IMR-90 (cell line): ENCODE measurements around the gene BARX1. TPM values are rescaled to one million over a fixed set of nuclear protein-coding genes. Genes with fewer than 3 reads are reported as not detected.

Experiments
- ATAC-seq: fragments of 200-7000 bp; cut with Tn5 transposase; 2 replicates; pipeline ENCODE4 v1.9.1; 2020; ENCODE audit warnings: low read depth, mild to moderate bottlenecking, moderate library complexity
- BruUV-seq: library from RNA; stranded (reverse); fragments of 400-500 nt; replicated peaks from 2 replicates; lab custom pipeline; 2021; lab: Mats Ljungman, UMichigan
- CTCF ChIA-PET: fragments of 300-600 bp; formaldehyde crosslinking; extraction: SDS; loops from one replicate; lab custom pipeline; 2021; ENCODE audit warnings: antibody characterized with exemption; lab: Yijun Ruan, JAX
- POLR2A ChIA-PET: fragments of 300-600 bp; sonication (Branson Sonifier 250); formaldehyde crosslinking; loops from one replicate; lab custom pipeline; 2022; ENCODE audit warnings: antibody characterized with exemption; ENCODE audit not compliant: unreplicated experiment; lab: Charles Lee
- DNase-seq: peaks from one replicate; pipeline ENCODE4 v3.0.0; 2013
- H2AFZ ChIP-seq: replicated peaks from 2 replicates; pipeline ENCODE3; 2013; ENCODE audit warnings: low read length, mild to moderate bottlenecking; ENCODE audit not compliant: poor library complexity
- H2AK5ac ChIP-seq: 2 replicates; pipeline ENCODE4 v1.6.1; 2013; ENCODE audit warnings: low read depth, low read length, inconsistent platforms
- H2AK9ac ChIP-seq: replicated peaks from 2 replicates; pipeline ENCODE3; 2013; ENCODE audit warnings: mild to moderate bottlenecking, low read depth, low read length, moderate library complexity; ENCODE audit not compliant: poor library complexity
- H2BK120ac ChIP-seq: 2 replicates; pipeline ENCODE4 v1.6.1; 2013; ENCODE audit warnings: low read depth, low read length, inconsistent platforms
- H2BK15ac ChIP-seq: 3 replicates; pipeline ENCODE4 v1.6.1; 2013; ENCODE audit warnings: low read depth, low read length, inconsistent platforms
- H2BK20ac ChIP-seq: 2 replicates; pipeline ENCODE4 v1.6.1; 2013; ENCODE audit warnings: low read depth, mild to moderate bottlenecking, inconsistent platforms, low read length, moderate library complexity
- H2BK5ac ChIP-seq: 2 replicates; pipeline ENCODE4 v1.6.1; 2013; ENCODE audit warnings: mild to moderate bottlenecking, low read depth, low read length, inconsistent platforms; ENCODE audit not compliant: poor library complexity, severe bottlenecking
- H3K14ac ChIP-seq: replicated peaks from 2 replicates; pipeline ENCODE4 v1.6.1; 2013; ENCODE audit warnings: low read depth, low read length, inconsistent platforms
- H3K18ac ChIP-seq: 2 replicates; pipeline ENCODE4 v1.6.1; 2013; ENCODE audit warnings: low read depth, low read length, control low read depth
- H3K23ac ChIP-seq: 2 replicates; pipeline ENCODE4 v1.6.1; 2013; ENCODE audit warnings: low read depth, low read length, inconsistent platforms
- H3K27ac ChIP-seq: 2 replicates; pipeline ENCODE4 v1.5.1; 2013; ENCODE audit warnings: mild to moderate bottlenecking, control low read depth, low read length; ENCODE audit not compliant: insufficient read depth
- H3K27me3 ChIP-seq: 2 replicates; pipeline ENCODE4 v1.6.1; 2013; ENCODE audit warnings: low read length; ENCODE audit not compliant: control insufficient read depth, insufficient read depth
- H3K36me3 ChIP-seq: 2 replicates; pipeline ENCODE4 v1.6.1; 2013; ENCODE audit warnings: low read length, mixed read lengths; ENCODE audit not compliant: control insufficient read depth, insufficient read depth
- H3K4ac ChIP-seq: 2 replicates; pipeline ENCODE4 v1.6.1; 2013; ENCODE audit warnings: low read depth, low read length, inconsistent platforms
- H3K4me1 ChIP-seq: 2 replicates; pipeline ENCODE4 v1.6.1; 2013; ENCODE audit warnings: low read length, mixed read lengths; ENCODE audit not compliant: control insufficient read depth, insufficient read depth
- H3K4me2 ChIP-seq: 2 replicates; pipeline ENCODE4 v1.6.1; 2013; ENCODE audit warnings: low read depth, mild to moderate bottlenecking, control low read depth, low read length, moderate library complexity
- H3K4me3 ChIP-seq: 2 replicates; pipeline ENCODE4 v1.5.1; 2013; ENCODE audit warnings: low read depth, mild to moderate bottlenecking, control low read depth, low read length, moderate library complexity; ENCODE audit not compliant: insufficient read depth
- H3K56ac ChIP-seq: 2 replicates; pipeline ENCODE4 v1.6.1; 2013; ENCODE audit warnings: low read length, inconsistent platforms; ENCODE audit not compliant: insufficient read depth; ENCODE audit errors: extremely low read depth
- H3K79me1 ChIP-seq, 2 experiments: 2 replicates each; pipeline ENCODE4 v1.6.1; 2013; ENCODE audit warnings: low read length in 2 of 2, inconsistent platforms in 1 of 2, low read depth in 1 of 2
- H3K9ac ChIP-seq: 2 replicates; pipeline ENCODE4 v1.6.1; 2013; ENCODE audit warnings: low read depth, low read length, control low read depth
- H3K9me1 ChIP-seq: 2 replicates; pipeline ENCODE4 v1.6.1; 2013; ENCODE audit warnings: low read length, inconsistent platforms; ENCODE audit not compliant: insufficient read depth
- H3K9me3 ChIP-seq: 2 replicates; pipeline ENCODE4 v1.6.1; 2013; ENCODE audit warnings: low read length; ENCODE audit not compliant: control insufficient read depth, insufficient read depth
- H4K20me1 ChIP-seq: 2 replicates; pipeline ENCODE4 v1.6.1; 2013; ENCODE audit warnings: low read length, inconsistent platforms; ENCODE audit not compliant: insufficient read depth
- H4K5ac ChIP-seq: 2 replicates; pipeline ENCODE4 v1.6.1; 2013; ENCODE audit warnings: mild to moderate bottlenecking, low read depth, low read length, control low read depth
- H4K8ac ChIP-seq, 2 experiments: 2 replicates each; pipeline ENCODE4 v1.6.1; 2013; ENCODE audit warnings: low read depth in 2 of 2, low read length in 2 of 2, control low read depth in 1 of 2, inconsistent platforms in 1 of 2
- H4K91ac ChIP-seq: 2 replicates; pipeline ENCODE4 v1.6.1; 2013; ENCODE audit warnings: low read depth, low read length, inconsistent platforms; ENCODE audit not compliant: insufficient read depth
- BHLHE40 ChIP-seq: fragments of 150-350 bp; IDR thresholded peaks from 2 replicates; pipeline ENCODE4 v1.6.1; 2016; ENCODE audit warnings: mild to moderate bottlenecking, low read depth, low read length
- CEBPB ChIP-seq: IDR thresholded peaks from 2 replicates; pipeline ENCODE4 v1.6.1; 2012; ENCODE audit warnings: low read depth, low read length, improper control_type of control experiment
- CHD1 ChIP-seq: IDR thresholded peaks from 2 replicates; pipeline ENCODE4 v1.6.1; 2012; ENCODE audit warnings: low read depth, low read length, improper control_type of control experiment
- FOS ChIP-seq: fragments of 150-350 bp; IDR thresholded peaks from 2 replicates; pipeline ENCODE4 v1.6.1; 2016; ENCODE audit warnings: low read depth, low read length
- MAFK ChIP-seq: IDR thresholded peaks from 2 replicates; pipeline ENCODE4 v1.6.1; 2012; ENCODE audit warnings: low read depth, low read length, improper control_type of control experiment
- MAZ ChIP-seq: IDR thresholded peaks from 2 replicates; pipeline ENCODE4 v1.6.1; 2012; ENCODE audit warnings: low read depth, mild to moderate bottlenecking, low read length, improper control_type of control experiment, moderate library complexity, borderline replicate concordance
- MXI1 ChIP-seq: IDR thresholded peaks from 2 replicates; pipeline ENCODE4 v1.6.1; 2012; ENCODE audit warnings: low read depth, mild to moderate bottlenecking, low read length, moderate library complexity, borderline replicate concordance
- NFE2L2 ChIP-seq: fragments of 150-350 bp; IDR thresholded peaks from 2 replicates; pipeline ENCODE4 v1.6.1; 2016; ENCODE audit warnings: low read depth, mild to moderate bottlenecking, low read length
- POLR2A ChIP-seq: IDR thresholded peaks from 2 replicates; pipeline ENCODE4 v1.6.1; 2012; ENCODE audit warnings: mild to moderate bottlenecking, low read depth, low read length
- RAD21 ChIP-seq: IDR thresholded peaks from 2 replicates; pipeline ENCODE4 v1.6.1; 2012; ENCODE audit warnings: low read length, improper control_type of control experiment
- RCOR1 ChIP-seq: IDR thresholded peaks from 2 replicates; pipeline ENCODE4 v1.6.1; 2012; ENCODE audit warnings: mild to moderate bottlenecking, low read length, improper control_type of control experiment; ENCODE audit not compliant: insufficient replicate concordance
- SMC3 ChIP-seq: fragments of 150-350 bp; IDR thresholded peaks from 2 replicates; pipeline ENCODE4 v1.6.1; 2016; ENCODE audit warnings: low read depth, mild to moderate bottlenecking, antibody characterized with exemption, low read length, moderate library complexity
- WGBS, 2 experiments: methylation state at CpG; one replicate each; pipeline versions ENCODE4 v1.1.5 to v1.1.7; 2013; ENCODE audit warnings: missing lambda C conversion rate in 2 of 2; ENCODE audit not compliant: insufficient read length in 1 of 2; ENCODE audit errors: extremely low coverage in 2 of 2; 5-methylcytosine and 5-hydroxymethylcytosine counted together
- dilution Hi-C: fragments of 300-500 bp; cut with HindIII; formaldehyde crosslinking; loops from one replicate; pipeline ENCODE4 v1.14.3; 2018; ENCODE audit warnings: low sequenced_read_pairs; ENCODE audit not compliant: unreplicated experiment
- in situ Hi-C: fragments of 300-500 bp; cut with MboI; formaldehyde crosslinking; loops from 3 replicates; pipeline ENCODE4 v1.14.3; 2019; ENCODE audit warnings: low sequenced_read_pairs, inconsistent platforms, mixed read lengths
- intact Hi-C: fragments of 100-400 bp; cut with micrococcal nuclease; formaldehyde crosslinking; loops from 2 replicates; pipeline ENCODE4 v1.10.0; 2022
- polyA plus RNA-seq, 3 experiments: library from polyadenylated mRNA; depleted of rRNA; stranded (reverse); fragments of >200 nt; gene quantifications; 2 replicates each; pipeline ENCODE4 v1.2.3, GENCODE V29; 2012; ENCODE audit warnings: low replicate concordance in 1 of 3
- total RNA-seq: library from RNA; depleted of rRNA; stranded (reverse); fragments of >200 nt; gene quantifications from 2 replicates; pipeline ENCODE4 v1.2.3, GENCODE V29; 2012
- TF ChIP-seq, protein P1 (sequence below): fragments of 150-350 bp; IDR thresholded peaks from 2 replicates; pipeline ENCODE4 v1.6.1; 2017; ENCODE audit warnings: mild to moderate bottlenecking, antibody characterized with exemption, low read length, low read depth
- TF ChIP-seq, protein P2 (sequence below): conservative IDR thresholded peaks from 2 replicates; pipeline ENCODE4 v1.5.1; 2012; ENCODE audit warnings: mild to moderate bottlenecking, low read depth, low read length, improper control_type of control experiment
- TF ChIP-seq, protein P3 (sequence below): fragments of 150-350 bp; IDR thresholded peaks from 2 replicates; pipeline ENCODE4 v1.6.1; 2016; ENCODE audit warnings: low read depth, mild to moderate bottlenecking, low read length, moderate library complexity, borderline replicate concordance

BARX1 gene
- total and polyA plus RNA-seq, 2 of the 4 experiments (the other 2 are of a cell fraction), result not detected

DNA sequence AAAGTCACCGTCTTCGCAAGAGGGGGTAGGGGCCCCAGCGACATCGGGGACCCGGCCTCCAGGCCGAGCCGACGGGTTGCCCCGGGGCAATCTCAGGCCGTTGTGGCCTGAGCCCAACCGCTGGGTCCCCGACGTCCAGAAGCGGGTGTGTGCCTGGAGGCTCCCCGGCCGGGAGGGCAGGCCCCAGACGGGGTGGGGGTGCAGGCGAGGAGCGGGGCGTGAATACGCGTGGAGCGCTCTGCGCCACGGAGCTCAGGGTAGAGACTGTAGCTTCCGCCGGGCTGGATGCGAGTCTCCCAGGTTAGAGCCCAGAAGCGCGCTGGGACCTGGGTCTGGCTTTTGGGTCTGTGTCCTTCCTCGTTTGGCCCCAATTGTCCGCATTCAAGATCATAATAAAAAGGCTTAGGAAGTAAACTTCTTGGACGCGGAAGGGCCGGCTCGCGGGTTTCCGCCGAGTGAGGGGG is 3.5 kb downstream of the BARX1 start:
- no peak for TF ChIP-seq RAD21
- no peak for TF ChIP-seq BHLHE40
- no peak for TF ChIP-seq MAFK
- TF ChIP-seq, protein P1, sequence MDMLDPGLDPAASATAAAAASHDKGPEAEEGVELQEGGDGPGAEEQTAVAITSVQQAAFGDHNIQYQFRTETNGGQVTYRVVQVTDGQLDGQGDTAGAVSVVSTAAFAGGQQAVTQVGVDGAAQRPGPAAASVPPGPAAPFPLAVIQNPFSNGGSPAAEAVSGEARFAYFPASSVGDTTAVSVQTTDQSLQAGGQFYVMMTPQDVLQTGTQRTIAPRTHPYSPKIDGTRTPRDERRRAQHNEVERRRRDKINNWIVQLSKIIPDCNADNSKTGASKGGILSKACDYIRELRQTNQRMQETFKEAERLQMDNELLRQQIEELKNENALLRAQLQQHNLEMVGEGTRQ, result no peak
- TF ChIP-seq, protein P2, sequence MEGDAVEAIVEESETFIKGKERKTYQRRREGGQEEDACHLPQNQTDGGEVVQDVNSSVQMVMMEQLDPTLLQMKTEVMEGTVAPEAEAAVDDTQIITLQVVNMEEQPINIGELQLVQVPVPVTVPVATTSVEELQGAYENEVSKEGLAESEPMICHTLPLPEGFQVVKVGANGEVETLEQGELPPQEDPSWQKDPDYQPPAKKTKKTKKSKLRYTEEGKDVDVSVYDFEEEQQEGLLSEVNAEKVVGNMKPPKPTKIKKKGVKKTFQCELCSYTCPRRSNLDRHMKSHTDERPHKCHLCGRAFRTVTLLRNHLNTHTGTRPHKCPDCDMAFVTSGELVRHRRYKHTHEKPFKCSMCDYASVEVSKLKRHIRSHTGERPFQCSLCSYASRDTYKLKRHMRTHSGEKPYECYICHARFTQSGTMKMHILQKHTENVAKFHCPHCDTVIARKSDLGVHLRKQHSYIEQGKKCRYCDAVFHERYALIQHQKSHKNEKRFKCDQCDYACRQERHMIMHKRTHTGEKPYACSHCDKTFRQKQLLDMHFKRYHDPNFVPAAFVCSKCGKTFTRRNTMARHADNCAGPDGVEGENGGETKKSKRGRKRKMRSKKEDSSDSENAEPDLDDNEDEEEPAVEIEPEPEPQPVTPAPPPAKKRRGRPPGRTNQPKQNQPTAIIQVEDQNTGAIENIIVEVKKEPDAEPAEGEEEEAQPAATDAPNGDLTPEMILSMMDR, result no peak
- TF ChIP-seq MXI1, result no peak
- no peak for TF ChIP-seq CHD1
- TF ChIP-seq CEBPB, result no peak
- no peak for TF ChIP-seq MAZ
- no peak for TF ChIP-seq FOS
- TF ChIP-seq RCOR1, result no peak
- TF ChIP-seq, protein P3, sequence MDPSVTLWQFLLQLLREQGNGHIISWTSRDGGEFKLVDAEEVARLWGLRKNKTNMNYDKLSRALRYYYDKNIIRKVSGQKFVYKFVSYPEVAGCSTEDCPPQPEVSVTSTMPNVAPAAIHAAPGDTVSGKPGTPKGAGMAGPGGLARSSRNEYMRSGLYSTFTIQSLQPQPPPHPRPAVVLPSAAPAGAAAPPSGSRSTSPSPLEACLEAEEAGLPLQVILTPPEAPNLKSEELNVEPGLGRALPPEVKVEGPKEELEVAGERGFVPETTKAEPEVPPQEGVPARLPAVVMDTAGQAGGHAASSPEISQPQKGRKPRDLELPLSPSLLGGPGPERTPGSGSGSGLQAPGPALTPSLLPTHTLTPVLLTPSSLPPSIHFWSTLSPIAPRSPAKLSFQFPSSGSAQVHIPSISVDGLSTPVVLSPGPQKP, result no peak
- no peak for TF ChIP-seq SMC3
- TF ChIP-seq POLR2A, result no peak
- no peak for TF ChIP-seq NFE2L2
- Histone ChIP-seq H2AK5ac (no peak overlapping the region), H3K14ac (no peak overlapping the region), H2AFZ (peak overlapping the region; percentile 41), H2BK5ac (no peak overlapping the region), H3K36me3 (no peaks in the 10 kb centered on the region), H3K4me2 (no peak overlapping the region; the same call in 1 of the 2 replicates), H3K27me3 (peaks cover 93% of the 10 kb centered on the region), H3K56ac (no peak overlapping the region), H4K91ac (no peak overlapping the region), H2BK15ac (no peak overlapping the region), H3K9me3 (peaks cover 12% of the 10 kb centered on the region), H3K4ac (no peak overlapping the region), H3K27ac (no peak overlapping the region), H3K9ac (no peak overlapping the region), H3K4me3 (no peak overlapping the region), H3K9me1 (no peaks in the 10 kb centered on the region), H3K18ac (no peak overlapping the region), H4K20me1 (no peaks in the 10 kb centered on the region; the same call in 1 of the 2 replicates), H4K5ac (no peak overlapping the region), H2BK20ac (no peak overlapping the region), H3K23ac (no peak overlapping the region), H4K8ac (no peak overlapping the region), H2AK9ac (no peak overlapping the region), H3K79me1 (no peaks in the 10 kb centered on the region), H3K4me1 (peaks cover 2% of the 10 kb centered on the region; the same call in 1 of the 2 replicates), H2BK120ac (no peak overlapping the region)
- DNase-seq (no peak), ATAC-seq (no peak)
- 4% methylated on average over 15 of the region's 39 CpGs; no CpG with 5 or more reads in 1 of the 2 experiments for WGBS, 2 experiments
- in situ Hi-C loops (loop anchor here (25.0 kb wide), 2 partner anchors 539 to 789 kb away; no protein-coding TSS in a partner anchor), dilution Hi-C loops (no loop called here), intact Hi-C loops (no loop called here)
- ChIA-PET CTCF (no interaction called here), POLR2A (no interaction called here)
- BruUV-seq, result no TSS peak
